ENCODE results near the gene QSOX2.

Gene QSOX2

DNA sequence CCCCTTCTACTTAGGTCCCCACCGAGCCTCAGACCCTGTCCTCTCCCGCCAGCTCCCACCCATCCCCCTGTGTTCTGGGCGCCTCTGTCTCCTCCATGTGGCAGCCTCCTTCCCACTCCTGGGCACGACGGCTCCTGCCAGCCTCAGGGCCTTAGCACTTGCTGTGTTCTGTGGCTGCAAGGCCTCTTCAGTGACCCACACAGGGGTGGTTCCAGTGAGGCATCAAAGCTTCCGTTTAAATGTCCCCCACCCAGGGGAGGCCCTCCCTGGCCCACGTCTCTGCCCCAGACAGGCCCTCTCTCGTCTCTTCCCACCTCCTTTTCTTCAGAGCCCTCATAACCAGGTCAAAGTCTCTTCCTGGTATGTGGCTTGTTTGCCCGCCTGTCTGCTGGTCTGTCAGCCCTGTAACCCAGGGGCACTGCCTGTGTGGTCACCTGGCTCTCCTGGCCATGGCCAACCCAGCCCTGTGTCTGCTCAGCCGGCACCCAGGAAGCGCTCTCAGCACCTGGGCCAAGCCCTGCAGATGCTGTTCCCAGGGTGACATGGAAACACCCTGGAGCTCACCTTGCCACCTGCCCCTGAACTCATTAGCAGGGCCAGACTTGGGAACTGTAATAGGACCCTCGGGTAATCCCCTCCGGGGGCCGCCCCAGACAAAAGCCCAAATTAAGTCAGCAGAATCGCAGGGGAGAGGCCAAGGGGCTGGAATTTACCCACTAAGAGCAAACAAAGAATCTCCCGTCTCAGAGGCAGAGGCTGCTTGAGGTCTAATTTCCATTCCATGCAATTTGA lies 74.4 kb downstream of the QSOX2 start:
- no peak for DNase-seq

DNA sequence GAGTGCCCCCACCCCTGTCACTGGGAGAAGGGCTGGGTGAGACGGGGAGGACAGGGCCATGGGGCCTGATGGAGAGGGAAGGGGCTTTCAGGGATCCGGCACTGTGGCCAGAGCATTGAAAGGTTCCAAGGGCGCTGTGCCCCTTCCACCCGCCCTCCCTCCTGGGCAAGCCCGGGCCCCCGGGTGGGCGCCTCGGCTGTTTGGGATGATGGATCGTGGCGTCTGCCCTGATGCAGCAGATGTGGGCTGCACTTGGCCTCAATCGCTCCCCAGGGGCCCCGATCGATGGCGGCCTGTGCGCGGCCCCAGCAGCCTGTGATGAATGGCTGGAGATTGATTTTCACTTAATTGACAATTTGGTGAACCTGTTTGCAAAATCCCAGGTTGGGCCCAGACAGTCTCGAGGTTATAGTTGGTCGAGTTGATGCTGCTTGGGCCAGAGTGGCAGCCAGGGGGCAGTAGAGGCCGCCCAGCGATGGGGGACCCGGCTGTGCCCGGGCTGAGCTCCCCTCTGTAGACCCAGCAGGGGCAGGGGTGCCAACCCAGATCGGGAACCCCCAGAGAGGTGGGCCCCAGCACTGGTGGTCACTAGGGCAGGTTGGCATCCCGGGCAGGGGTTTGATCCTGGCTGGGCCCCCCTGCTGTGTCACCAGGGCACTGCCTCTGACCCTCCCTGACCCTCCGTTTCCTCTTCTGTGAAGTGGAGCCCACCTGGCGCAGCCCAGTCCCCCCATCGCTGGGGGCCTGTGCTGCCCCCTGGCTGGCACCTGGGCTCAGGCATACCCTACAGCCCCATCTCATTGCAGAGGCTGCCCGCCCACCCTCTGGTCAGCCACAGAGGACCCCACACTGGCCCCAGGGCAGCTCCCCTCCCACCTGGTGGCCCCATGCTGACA lies 75.4 kb downstream of the QSOX2 start:
- DNase-seq, result no peak

GRCh38 chr9:136169495-136169894 lies 76.1 kb downstream of the QSOX2 start:
- no peak for DNase-seq

- no peak for DNase-seq
These were observed 82.3 kb downstream of the QSOX2 start for GRCh38 chr9:136163248-136163850.

DNA sequence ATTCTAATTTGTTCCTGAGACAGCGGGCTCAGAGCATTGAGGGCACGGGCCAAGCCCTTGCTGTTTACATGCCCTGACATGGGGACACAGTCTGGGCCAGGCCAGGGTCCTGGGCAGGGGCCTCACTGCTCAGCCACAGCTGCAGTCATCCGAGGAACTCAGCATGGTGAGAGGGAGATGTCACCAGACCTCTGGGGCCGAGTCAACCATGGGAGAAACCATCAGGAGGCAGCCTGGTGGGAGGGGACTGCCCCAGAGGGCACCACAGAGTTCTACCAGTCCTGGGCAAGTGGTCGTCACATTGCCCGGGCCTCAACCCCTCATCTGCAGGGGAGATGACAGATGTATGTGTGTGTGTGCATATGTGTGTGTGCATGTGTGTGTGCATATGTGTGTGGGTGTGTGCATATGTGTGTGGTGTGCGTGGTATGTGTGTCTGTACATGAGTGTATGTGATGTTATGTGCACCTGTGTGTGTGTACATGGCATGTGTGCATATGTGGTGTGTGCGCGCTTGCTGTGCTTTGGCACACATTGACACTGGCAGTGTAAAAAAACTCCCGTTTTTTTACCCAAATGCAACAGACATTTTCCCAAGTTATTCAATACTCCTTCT lies 84.5 kb downstream of the QSOX2 start:
- no peak for DNase-seq

GRCh38 chr9:136160381-136160841 lies 85.2 kb downstream of the QSOX2 start:
- no peak for DNase-seq

- DNase-seq, result no peak
These were observed 85.8 kb downstream of the QSOX2 start for GRCh38 chr9:136159851-136160250.

- DNase-seq, result no peak
These were observed 87.9 kb downstream of the QSOX2 start for GRCh38 chr9:136157477-136158265.

All from SHP77 treated with DMSO at 0.1 percent for 48 hours (cell line).